Peyer's patch (tissue), 4 donors: ENCODE results near the gene AKAP5.

ENCODE experiments used
- POLR2A ChIP-seq, 2 donors: fragments of 450-650 bp; IDR thresholded peaks; one replicate each; pipeline ENCODE4 v1.5.1; 2017; ENCODE audit warnings: antibody characterized with exemption in 2 of 2, mild to moderate bottlenecking in 2 of 2, moderate library complexity in 2 of 2
- TF ChIP-seq, protein P1 (sequence below), 6 experiments: fragments of 450-650 bp in 4 of 6; fragments of 200-600 bp in 2 of 6; sonication (generic) in 1 of 6; IDR thresholded peaks; one replicate each; pipeline ENCODE4 v1.5.1; 2017 to 2019; ENCODE audit warnings: antibody characterized with exemption in 6 of 6, mild to moderate bottlenecking in 3 of 6, moderate library complexity in 1 of 6

DNA sequence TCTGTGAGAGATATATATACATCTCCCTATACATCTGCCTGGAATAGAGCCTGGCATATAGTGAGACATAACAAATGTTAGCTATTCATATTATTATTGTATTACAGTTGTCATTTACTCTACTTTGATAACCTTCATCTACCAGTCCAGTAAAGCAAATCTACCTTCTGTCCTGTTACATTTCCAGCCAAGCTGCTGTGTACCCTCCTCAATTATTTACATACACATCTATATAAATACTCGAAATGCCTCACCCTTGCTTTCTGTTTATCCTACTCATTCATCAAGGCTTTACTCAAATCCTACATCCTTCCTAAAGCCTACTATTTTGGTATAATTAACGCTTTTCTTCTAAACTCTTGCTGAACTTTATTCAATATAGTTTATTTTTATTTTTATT is 48.0 kb downstream of the AKAP5 start:
- TF ChIP-seq, protein P1, sequence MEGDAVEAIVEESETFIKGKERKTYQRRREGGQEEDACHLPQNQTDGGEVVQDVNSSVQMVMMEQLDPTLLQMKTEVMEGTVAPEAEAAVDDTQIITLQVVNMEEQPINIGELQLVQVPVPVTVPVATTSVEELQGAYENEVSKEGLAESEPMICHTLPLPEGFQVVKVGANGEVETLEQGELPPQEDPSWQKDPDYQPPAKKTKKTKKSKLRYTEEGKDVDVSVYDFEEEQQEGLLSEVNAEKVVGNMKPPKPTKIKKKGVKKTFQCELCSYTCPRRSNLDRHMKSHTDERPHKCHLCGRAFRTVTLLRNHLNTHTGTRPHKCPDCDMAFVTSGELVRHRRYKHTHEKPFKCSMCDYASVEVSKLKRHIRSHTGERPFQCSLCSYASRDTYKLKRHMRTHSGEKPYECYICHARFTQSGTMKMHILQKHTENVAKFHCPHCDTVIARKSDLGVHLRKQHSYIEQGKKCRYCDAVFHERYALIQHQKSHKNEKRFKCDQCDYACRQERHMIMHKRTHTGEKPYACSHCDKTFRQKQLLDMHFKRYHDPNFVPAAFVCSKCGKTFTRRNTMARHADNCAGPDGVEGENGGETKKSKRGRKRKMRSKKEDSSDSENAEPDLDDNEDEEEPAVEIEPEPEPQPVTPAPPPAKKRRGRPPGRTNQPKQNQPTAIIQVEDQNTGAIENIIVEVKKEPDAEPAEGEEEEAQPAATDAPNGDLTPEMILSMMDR (IDR thresholded peaks at IDR 0.05) = no peak
- TF ChIP-seq POLR2A (IDR thresholded peaks at IDR 0.05) = no peak
